OCI-LY1 (cell line): ENCODE data around the gene SPTBN2.

Source experiments
- H2AFZ ChIP-seq: fragments of 200-600 bp; sonication (generic), shearing (Covaris generic); 2 replicates; pipeline ENCODE4 v1.6.0; 2014; ENCODE audit warnings: antibody characterized with exemption, mild to moderate bottlenecking, low read length
- H3F3A ChIP-seq: fragments of 200-600 bp; sonication (generic), shearing (Covaris generic); 2 replicates; pipeline ENCODE4 v1.6.0; 2014; ENCODE audit warnings: mild to moderate bottlenecking, antibody characterized with exemption, low read length, moderate library complexity; ENCODE audit not compliant: insufficient read depth
- H3K27ac ChIP-seq: fragments of 200-600 bp; sonication (generic); 2 replicates; pipeline ENCODE4 v1.5.1; 2014; ENCODE audit warnings: low read length, mixed run types, mild to moderate bottlenecking, low read depth; ENCODE audit not compliant: poor library complexity, severe bottlenecking
- H3K27me3 ChIP-seq: fragments of 200-600 bp; sonication (generic); 2 replicates; pipeline ENCODE4 v1.6.0; 2014; ENCODE audit warnings: antibody characterized with exemption, mild to moderate bottlenecking, low read length, moderate library complexity; ENCODE audit not compliant: insufficient read depth
- H3K36me3 ChIP-seq: fragments of 200-600 bp; sonication (generic); 2 replicates; pipeline ENCODE4 v1.6.1; 2014; ENCODE audit warnings: mild to moderate bottlenecking, antibody characterized with exemption, low read length, moderate library complexity, mixed read lengths; ENCODE audit not compliant: insufficient read depth
- H3K4me1 ChIP-seq: fragments of 200-600 bp; sonication (generic); 2 replicates; pipeline ENCODE4 v1.5.1; 2014; ENCODE audit warnings: mild to moderate bottlenecking, low read length, moderate library complexity; ENCODE audit not compliant: insufficient read depth, severe bottlenecking
- H3K4me2 ChIP-seq: fragments of 200-600 bp; sonication (generic), shearing (Covaris generic); 2 replicates; pipeline ENCODE4 v1.6.1; 2014; ENCODE audit warnings: low read length
- H3K4me3 ChIP-seq: fragments of 200-600 bp; sonication (generic); 2 replicates; pipeline ENCODE4 v1.5.1; 2014; ENCODE audit warnings: low read length, low read depth, mild to moderate bottlenecking, mixed read lengths; ENCODE audit not compliant: poor library complexity, severe bottlenecking
- H3K79me2 ChIP-seq: fragments of 200-600 bp; shearing (Covaris generic); 2 replicates; pipeline ENCODE4 v1.6.1; 2016; ENCODE audit warnings: mixed run types, low read length, mixed read lengths; ENCODE audit not compliant: insufficient read depth
- H3K9ac ChIP-seq: fragments of 200-600 bp; sonication (generic), shearing (Covaris generic); 2 replicates; pipeline ENCODE4 v1.6.1; 2014; ENCODE audit warnings: mild to moderate bottlenecking, low read length, mixed read lengths
- H3K9me2 ChIP-seq: fragments of 200-600 bp; sonication (generic), shearing (Covaris generic); 2 replicates; pipeline ENCODE4 v1.6.1; 2014; ENCODE audit warnings: low read depth, mild to moderate bottlenecking, low read length, mixed read lengths
- H3K9me3 ChIP-seq: fragments of 200-600 bp; shearing (Covaris generic); 2 replicates; pipeline ENCODE4 v1.6.1; 2014; ENCODE audit warnings: low read length, mixed read lengths
- H4K20me1 ChIP-seq: fragments of 200-600 bp; sonication (generic), shearing (Covaris generic); 2 replicates; pipeline ENCODE4 v1.6.0; 2016; ENCODE audit warnings: mild to moderate bottlenecking, low read length; ENCODE audit not compliant: insufficient read depth
- CTCF ChIP-seq: fragments of 200-600 bp; sonication (generic), shearing (Covaris generic); IDR thresholded peaks from 2 replicates; pipeline ENCODE4 v1.5.1; 2017; ENCODE audit warnings: mild to moderate bottlenecking, antibody characterized with exemption, low read length, moderate library complexity, mixed read lengths
- EZH2 ChIP-seq: fragments of 200-600 bp; sonication (generic), shearing (Covaris generic); IDR thresholded peaks from 2 replicates; pipeline ENCODE4 v1.8.0; 2017; ENCODE audit warnings: borderline replicate concordance, mixed run types, mild to moderate bottlenecking, antibody characterized with exemption, low read length, moderate library complexity, mixed read lengths

The SPTBN2 gene

GRCh38 chr11:66686100-66686785 lies 42.8 kb downstream of the SPTBN2 start:
- Histone ChIP-seq H3F3A (no peaks in the 10 kb centered on the region), H3K27me3 (no peaks in the 10 kb centered on the region), H3K9me2 (no peaks in the 10 kb centered on the region), H3K79me2 (no peaks in the 10 kb centered on the region), H4K20me1 (no peaks in the 10 kb centered on the region), H2AFZ (no peak overlapping the region), H3K4me3 (no peak overlapping the region), H3K36me3 (peaks cover 30% of the 10 kb centered on the region), H3K4me1 (no peaks in the 10 kb centered on the region), H3K4me2 (no peak overlapping the region), H3K9ac (no peak overlapping the region), H3K9me3 (peaks cover 3% of the 10 kb centered on the region; the same call in 1 of the 2 replicates), H3K27ac (no peak overlapping the region)
- TF ChIP-seq CTCF, result no peak
- no peak for TF ChIP-seq EZH2

DNA sequence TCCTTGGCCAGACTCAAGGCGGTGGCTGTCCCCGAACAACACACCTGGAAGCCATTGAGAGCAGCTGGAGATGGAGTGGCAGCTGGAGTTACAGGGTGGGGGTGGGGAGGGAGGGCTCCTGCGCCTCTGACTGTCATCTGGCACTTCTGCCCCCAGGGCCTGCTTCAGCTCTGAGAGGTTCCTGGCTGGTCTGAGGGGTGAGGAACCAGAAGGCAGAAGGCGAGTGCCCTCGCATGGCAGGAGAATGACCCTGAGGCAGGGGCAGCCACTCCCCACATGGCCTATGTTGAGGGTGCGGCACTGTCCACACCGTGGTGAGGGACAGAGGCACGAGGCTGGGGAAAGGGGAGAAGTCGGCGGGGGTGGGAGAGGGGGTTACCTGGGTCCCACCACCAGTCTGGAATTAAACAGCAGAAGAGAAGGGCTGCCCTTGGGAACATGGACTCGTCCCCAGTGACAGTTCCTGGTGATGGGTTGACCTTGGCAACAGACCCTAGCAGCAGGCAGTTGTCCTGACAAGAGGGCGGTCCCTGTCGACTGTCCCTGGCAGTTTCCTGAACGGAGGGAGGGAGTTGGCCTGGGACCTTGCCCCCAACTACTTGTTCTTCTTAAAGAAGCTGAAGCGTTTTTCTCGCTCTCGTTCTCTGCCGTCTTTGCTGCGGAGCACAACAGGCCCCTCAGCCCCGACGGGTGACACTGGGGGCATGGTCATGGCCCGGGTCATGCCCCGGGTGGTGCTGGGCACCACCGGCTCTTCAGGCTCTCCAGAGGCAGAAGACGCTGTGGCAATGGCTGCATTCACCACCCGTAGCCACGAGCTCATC lies 43.5 kb downstream of the SPTBN2 start:
- Histone ChIP-seq H2AFZ (no peak overlapping the region), H3K27ac (no peak overlapping the region), H3K36me3 (peaks cover 28% of the 10 kb centered on the region), H3K79me2 (no peaks in the 10 kb centered on the region), H4K20me1 (no peaks in the 10 kb centered on the region), H3K9me3 (peaks cover 5% of the 10 kb centered on the region; the same call in 1 of the 2 replicates), H3K9ac (no peak overlapping the region), H3K27me3 (no peaks in the 10 kb centered on the region), H3K9me2 (no peaks in the 10 kb centered on the region), H3K4me2 (no peak overlapping the region), H3F3A (no peaks in the 10 kb centered on the region), H3K4me3 (no peak overlapping the region), H3K4me1 (no peaks in the 10 kb centered on the region)
- TF ChIP-seq CTCF (no peak), EZH2 (no peak)

DNA sequence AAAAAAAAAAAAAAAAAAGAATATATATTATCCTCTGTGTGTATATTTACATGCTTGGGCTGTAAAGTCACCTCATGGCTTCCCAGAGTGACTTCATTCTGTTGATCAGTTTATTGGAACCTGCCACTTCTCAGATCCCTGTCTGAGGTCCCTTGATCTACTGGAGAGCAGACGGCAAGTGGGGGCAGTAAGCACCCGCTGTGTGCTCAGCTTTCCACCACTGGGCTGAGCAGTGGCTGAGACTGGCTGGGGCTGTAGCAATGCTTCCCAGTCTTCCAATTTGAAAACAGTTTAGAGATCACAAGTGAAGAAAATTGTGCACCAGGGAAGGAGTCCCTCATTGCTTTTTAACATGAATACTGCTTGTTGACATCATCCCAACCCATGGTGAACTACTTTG lies 44.4 kb downstream of the SPTBN2 start:
- no peak overlapping the region for H3K27ac ChIP-seq
- no peak overlapping the region for H3K9ac ChIP-seq
- TF ChIP-seq CTCF (no peak), EZH2 (no peak)
- no peak overlapping the region for H2AFZ ChIP-seq
- no peaks in the 10 kb centered on the region for H3F3A ChIP-seq
- H3K27me3 ChIP-seq, result no peaks in the 10 kb centered on the region
- no peaks in the 10 kb centered on the region for H4K20me1 ChIP-seq
- no peak overlapping the region for H3K4me2 ChIP-seq
- H3K9me2 ChIP-seq, result no peaks in the 10 kb centered on the region
- H3K4me3 ChIP-seq, result no peak overlapping the region
- H3K4me1 ChIP-seq, result no peaks in the 10 kb centered on the region
- no peaks in the 10 kb centered on the region for H3K79me2 ChIP-seq
- peaks cover 5% of the 10 kb centered on the region; the same call in 1 of the 2 replicates for H3K9me3 ChIP-seq
- peaks cover 28% of the 10 kb centered on the region for H3K36me3 ChIP-seq
